ENCODE results near the gene GASK1A. TPM values are rescaled to one million over a fixed set of nuclear protein-coding genes. Genes with fewer than 3 reads are reported as not detected.

Gene GASK1A
- total and polyA plus RNA-seq, 2 donors (not counting 3 experiments of a cell fraction or from before 2014, with no cell fraction given): 0.04 TPM; not detected in 1

DNA sequence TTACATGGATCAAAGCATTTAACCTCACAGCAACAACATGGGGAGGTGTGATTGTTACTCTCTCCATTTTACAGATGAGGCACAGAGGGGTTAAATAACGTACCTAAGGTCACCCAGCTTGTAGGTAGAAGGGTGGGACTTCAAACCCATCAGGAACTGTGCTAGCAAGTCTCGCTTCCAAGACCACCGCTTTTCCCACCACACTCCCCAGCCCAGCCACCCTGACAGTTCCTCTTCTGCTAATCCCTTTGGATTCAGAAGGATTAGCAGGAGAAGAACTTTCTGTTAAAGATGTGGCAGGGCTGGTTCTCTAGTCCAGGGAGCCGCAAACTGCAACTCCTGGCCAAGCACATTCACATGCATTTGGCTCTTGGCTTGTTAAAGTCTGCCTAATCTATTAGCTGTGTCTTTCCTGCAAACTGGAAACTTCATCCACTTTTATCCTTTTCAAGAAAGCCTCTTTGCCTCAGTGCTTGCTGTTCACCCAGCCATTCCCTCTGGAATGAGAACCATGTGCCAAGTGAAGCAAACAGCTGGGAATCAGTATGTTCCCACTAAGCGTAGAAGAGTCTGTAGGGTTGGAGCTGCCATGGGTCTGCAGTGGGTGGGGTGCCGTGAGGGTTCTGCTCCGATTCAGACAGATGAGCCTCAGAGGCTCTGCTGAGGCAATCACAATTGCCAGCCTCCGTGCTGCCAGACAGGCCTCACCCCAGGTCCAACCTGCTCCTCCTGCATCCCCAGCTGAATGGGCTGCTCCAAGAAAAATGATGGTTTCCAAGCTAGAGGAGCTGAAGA, 82.2 kb downstream of the GASK1A start:
- FAIRE-seq (no peak), DNase-seq (ENCODE audit: low read depth, low spot score) (no peak)
- no peak overlapping the region for H3K4me2 ChIP-seq (ENCODE audit: insufficient read depth, low read length)
- dilution Hi-C loops (cut with MboI; ENCODE audit: extremely low pct_ligation_motif_present, low sequenced_read_pairs) (no loop called here), intact Hi-C loops (cut with micrococcal nuclease) (no loop called here)
- POLR2A ChIA-PET: no interaction called here
- H3K4me1 ChIP-seq (ENCODE audit: control insufficient read depth, extremely low read depth, insufficient read depth, low read length): no peaks in the 10 kb centered on the region
- no peak overlapping the region for H3K27ac ChIP-seq (ENCODE audit: insufficient read depth, low read depth, low read length)
- H3K36me3 ChIP-seq (ENCODE audit: control insufficient read depth in 2 of 2, extremely low read depth in 1 of 2, insufficient read depth in 2 of 2, low read length in 2 of 2): no peaks in the 10 kb centered on the region
- no peaks in the 10 kb centered on the region for H3K9me1 ChIP-seq (replicated peaks; ENCODE audit: control insufficient read depth, extremely low read depth, insufficient read depth, low read length)
- no peaks in the 10 kb centered on the region for H3K9me3 ChIP-seq (replicated peaks; ENCODE audit: control insufficient read depth, insufficient read depth, low read length)
- TF ChIP-seq POLR2A (IDR thresholded peaks at IDR 0.05; ENCODE audit: low read depth, low read length) (no peak), MYC (IDR thresholded peaks at IDR 0.05; ENCODE audit: low read depth, low read length) (no peak), FOS (IDR thresholded peaks at IDR 0.05; ENCODE audit: borderline replicate concordance, insufficient read depth, low read length) (no peak), POLR2AphosphoS5 (IDR thresholded peaks at IDR 0.05; ENCODE audit: insufficient read depth, low read depth, low read length) (no peak), GATA2 (IDR thresholded peaks at IDR 0.05; ENCODE audit: insufficient read depth, insufficient read length, low read depth, low read length) (no peak), JUN (IDR thresholded peaks at IDR 0.05; ENCODE audit: borderline replicate concordance, insufficient read depth, insufficient read length, low read depth) (no peak), EZH2 (IDR thresholded peaks at IDR 0.05; ENCODE audit: borderline replicate concordance, low read depth, low read length, severe bottlenecking) (no peak)
- TF ChIP-seq, protein P1, sequence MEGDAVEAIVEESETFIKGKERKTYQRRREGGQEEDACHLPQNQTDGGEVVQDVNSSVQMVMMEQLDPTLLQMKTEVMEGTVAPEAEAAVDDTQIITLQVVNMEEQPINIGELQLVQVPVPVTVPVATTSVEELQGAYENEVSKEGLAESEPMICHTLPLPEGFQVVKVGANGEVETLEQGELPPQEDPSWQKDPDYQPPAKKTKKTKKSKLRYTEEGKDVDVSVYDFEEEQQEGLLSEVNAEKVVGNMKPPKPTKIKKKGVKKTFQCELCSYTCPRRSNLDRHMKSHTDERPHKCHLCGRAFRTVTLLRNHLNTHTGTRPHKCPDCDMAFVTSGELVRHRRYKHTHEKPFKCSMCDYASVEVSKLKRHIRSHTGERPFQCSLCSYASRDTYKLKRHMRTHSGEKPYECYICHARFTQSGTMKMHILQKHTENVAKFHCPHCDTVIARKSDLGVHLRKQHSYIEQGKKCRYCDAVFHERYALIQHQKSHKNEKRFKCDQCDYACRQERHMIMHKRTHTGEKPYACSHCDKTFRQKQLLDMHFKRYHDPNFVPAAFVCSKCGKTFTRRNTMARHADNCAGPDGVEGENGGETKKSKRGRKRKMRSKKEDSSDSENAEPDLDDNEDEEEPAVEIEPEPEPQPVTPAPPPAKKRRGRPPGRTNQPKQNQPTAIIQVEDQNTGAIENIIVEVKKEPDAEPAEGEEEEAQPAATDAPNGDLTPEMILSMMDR (IDR thresholded peaks at IDR 0.05; ENCODE audit: extremely low read depth in 1 of 2, insufficient read depth in 1 of 2, low read depth in 1 of 2, low read length in 2 of 2): no peak
- TF ChIP-seq, protein P2, sequence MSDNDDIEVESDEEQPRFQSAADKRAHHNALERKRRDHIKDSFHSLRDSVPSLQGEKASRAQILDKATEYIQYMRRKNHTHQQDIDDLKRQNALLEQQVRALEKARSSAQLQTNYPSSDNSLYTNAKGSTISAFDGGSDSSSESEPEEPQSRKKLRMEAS (IDR thresholded peaks at IDR 0.05; ENCODE audit: insufficient read depth, insufficient read length): no peak
- no peaks in the 10 kb centered on the region for H4K20me1 ChIP-seq (replicated peaks; ENCODE audit: control insufficient read depth, extremely low read depth, insufficient read depth, low read length)
- no TSS peak for BruUV-seq (replicated peaks)
- no peak overlapping the region for H2AFZ ChIP-seq (ENCODE audit: low read depth, low read length)
- no peaks in the 10 kb centered on the region for H3K79me2 ChIP-seq (ENCODE audit: control insufficient read depth, insufficient read depth, low read length)
- peaks cover 2% of the 10 kb centered on the region in 2 experiments for H3K27me3 ChIP-seq (ENCODE audit: control insufficient read depth in 2 of 2, insufficient read depth in 2 of 2, low read length in 2 of 2)
- CTCF ChIA-PET: no interaction called here
- no peak overlapping the region for H3K9ac ChIP-seq (replicated peaks; ENCODE audit: extremely low read depth, insufficient read depth, low read length)
- H3K4me3 ChIP-seq (replicated peaks in 1 of 3; ENCODE audit: insufficient read depth in 1 of 3, low read depth in 1 of 3, low read length in 3 of 3): no peak overlapping the region

Data from endothelial cell of umbilical vein (primary cell).